Measurements from ENCODE around the gene GABRG3. TPM values are rescaled to one million over a fixed set of nuclear protein-coding genes. Genes with fewer than 3 reads are reported as not detected.

GABRG3 gene
- total RNA-seq, 4 donors from 2014 or later, result 0.97 to 3.9 (median 3.6) TPM; not detected in 1

- Histone ChIP-seq H3K36me3 (no peaks in the 10 kb centered on the region), H3K27me3 (no peaks in the 10 kb centered on the region), H3K27ac (no peak overlapping the region), H3K4me3 (no peak overlapping the region), H3K4me1 (no peaks in the 10 kb centered on the region), H3K9me3 (no peaks in the 10 kb centered on the region)
- DNase-seq (ENCODE audit: low spot score in 2 of 2), result no peak
- TF ChIP-seq POLR2AphosphoS5 (IDR thresholded peaks at IDR 0.05), result no peak
- 90% methylated on average over 2 of the region's 2 CpGs for WGBS
These were observed 150.7 kb downstream of the GABRG3 start for GRCh38 chr15:27121672-27122071.

- no peaks in the 10 kb centered on the region for H3K27me3 ChIP-seq
- no peak for DNase-seq (ENCODE audit: low spot score in 2 of 2)
- 90% methylated on average over 6 of the region's 6 CpGs for WGBS
- no peak for TF ChIP-seq POLR2A (IDR thresholded peaks at IDR 0.05)
- TF ChIP-seq POLR2AphosphoS5 (IDR thresholded peaks at IDR 0.05), result no peak
- no peak for TF ChIP-seq EP300 (IDR thresholded peaks at IDR 0.05)
- H3K9me3 ChIP-seq, result no peaks in the 10 kb centered on the region
- no peak overlapping the region for H3K27ac ChIP-seq
- no peaks in the 10 kb centered on the region for H3K4me1 ChIP-seq
- no peaks in the 10 kb centered on the region for H3K36me3 ChIP-seq
- no peak overlapping the region for H3K4me3 ChIP-seq
These were observed 152.3 kb downstream of the GABRG3 start for GRCh38 chr15:27123291-27123690.

- no peaks in the 10 kb centered on the region for H3K27me3 ChIP-seq
- 80% methylated on average over 7 of the region's 7 CpGs for WGBS
These were observed 152.8 kb downstream of the GABRG3 start for GRCh38 chr15:27123808-27124207.

GRCh38 chr15:27124287-27124871 lies 153.4 kb downstream of the GABRG3 start:
- Histone ChIP-seq H3K27ac (no peak overlapping the region), H3K4me3 (no peak overlapping the region), H3K4me1 (no peaks in the 10 kb centered on the region), H3K9me3 (no peaks in the 10 kb centered on the region), H3K36me3 (no peaks in the 10 kb centered on the region), H3K27me3 (no peaks in the 10 kb centered on the region)
- TF ChIP-seq POLR2AphosphoS5 (IDR thresholded peaks at IDR 0.05) (no peak), CTCF (IDR thresholded peaks at IDR 0.05) (no peak), POLR2A (IDR thresholded peaks at IDR 0.05) (no peak), EP300 (IDR thresholded peaks at IDR 0.05) (no peak)
- WGBS, result 68% methylated on average over 4 of the region's 4 CpGs
- no peak for DNase-seq (ENCODE audit: low spot score in 2 of 2)

More at GRCh38 chr15:27123808-27124207, 152.8 kb downstream of the GABRG3 start:
- H3K4me1 ChIP-seq, result no peaks in the 10 kb centered on the region
- DNase-seq (ENCODE audit: low spot score in 2 of 2), result no peak
- no peak overlapping the region for H3K27ac ChIP-seq
- H3K4me3 ChIP-seq, result no peak overlapping the region
- H3K9me3 ChIP-seq, result no peaks in the 10 kb centered on the region
- TF ChIP-seq EP300 (IDR thresholded peaks at IDR 0.05), result no peak
- TF ChIP-seq POLR2A (IDR thresholded peaks at IDR 0.05), result no peak
- TF ChIP-seq POLR2AphosphoS5 (IDR thresholded peaks at IDR 0.05), result no peak
- TF ChIP-seq CTCF (IDR thresholded peaks at IDR 0.05), result no peak
- no peaks in the 10 kb centered on the region for H3K36me3 ChIP-seq

GRCh38 chr15:27125185-27125584 lies 154.2 kb downstream of the GABRG3 start:
- Histone ChIP-seq H3K36me3 (no peaks in the 10 kb centered on the region), H3K27ac (no peak overlapping the region), H3K4me3 (no peak overlapping the region), H3K9me3 (no peaks in the 10 kb centered on the region), H3K4me1 (no peaks in the 10 kb centered on the region), H3K27me3 (no peaks in the 10 kb centered on the region)
- WGBS, result 61% methylated on average over 3 of the region's 3 CpGs
- TF ChIP-seq POLR2AphosphoS5 (IDR thresholded peaks at IDR 0.05), result no peak
- no peak for DNase-seq (ENCODE audit: low spot score in 2 of 2)

- no peak for DNase-seq (ENCODE audit: low spot score in 2 of 2)
- H3K27me3 ChIP-seq, result no peaks in the 10 kb centered on the region
- H3K4me1 ChIP-seq, result no peaks in the 10 kb centered on the region
- H3K4me3 ChIP-seq, result no peak overlapping the region
- WGBS, result 96% methylated on average over 7 of the region's 7 CpGs
- H3K36me3 ChIP-seq, result no peaks in the 10 kb centered on the region
- no peaks in the 10 kb centered on the region for H3K9me3 ChIP-seq
- no peak overlapping the region for H3K27ac ChIP-seq
- TF ChIP-seq POLR2A (IDR thresholded peaks at IDR 0.05), result no peak
- no peak for TF ChIP-seq EP300 (IDR thresholded peaks at IDR 0.05)
- no peak for TF ChIP-seq CTCF (IDR thresholded peaks at IDR 0.05)
- TF ChIP-seq POLR2AphosphoS5 (IDR thresholded peaks at IDR 0.05), result no peak
These were observed 155.5 kb downstream of the GABRG3 start for GRCh38 chr15:27126449-27126848.
